ENCODE data around the gene SHISA5. TPM values are rescaled to one million over a fixed set of nuclear protein-coding genes. Genes with fewer than 3 reads are reported as not detected.

SHISA5 gene
- total and polyA plus RNA-seq, 2 of the 4 experiments (the other 2 are of a cell fraction), result 82.3 to 162 TPM

DNA sequence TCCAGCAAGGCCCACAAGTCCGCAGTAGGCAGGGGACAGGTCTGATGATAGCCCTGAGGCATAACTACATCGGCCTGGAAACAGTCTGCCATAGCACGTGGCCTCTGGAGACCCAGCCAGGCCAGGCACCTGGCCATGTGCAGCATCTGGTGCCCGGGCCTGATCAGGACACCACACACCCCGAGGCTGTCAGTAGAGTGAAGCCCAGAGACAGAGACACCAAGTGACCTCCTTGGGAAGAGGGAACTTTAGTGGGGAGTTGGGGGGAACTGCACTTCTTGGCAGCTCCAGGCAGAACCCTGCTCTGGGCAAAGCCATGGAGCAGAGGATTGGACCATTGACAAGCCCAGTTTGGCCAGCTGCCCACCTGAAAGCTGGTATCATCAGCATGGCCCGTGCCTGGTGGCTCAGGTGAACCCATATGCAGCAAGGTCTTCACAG lies 1.2 kb downstream of the SHISA5 start:
- H3K4me3 ChIP-seq (ENCODE audit: insufficient read depth, low read depth, low read length), result no peak overlapping the region
- peak overlapping the region; percentile 1; the same call in 1 of the 2 replicates for H3K27ac ChIP-seq (ENCODE audit: insufficient read depth, low read length)
- H4K20me1 ChIP-seq (ENCODE audit: insufficient read depth, low read length), result no peaks in the 10 kb centered on the region; the same call in 1 of the 2 replicates
- peak overlapping the region; percentile 8 for H2AK9ac ChIP-seq (replicated peaks; ENCODE audit: low read depth, low read length, poor library complexity)
- H3K27me3 ChIP-seq (ENCODE audit: control insufficient read depth, insufficient read depth, low read length), result no peaks in the 10 kb centered on the region
- H2AFZ ChIP-seq (replicated peaks; ENCODE audit: low read length, poor library complexity), result no peak overlapping the region
- no TSS peak for BruUV-seq (replicated peaks)
- no peak overlapping the region for H3K18ac ChIP-seq (ENCODE audit: low read depth, low read length)
- H2BK5ac ChIP-seq (ENCODE audit: low read depth, low read length, poor library complexity, severe bottlenecking), result no peak overlapping the region
- H3K9me3 ChIP-seq (ENCODE audit: control insufficient read depth, insufficient read depth, low read length), result no peaks in the 10 kb centered on the region; the same call in 1 of the 2 replicates
- no peak overlapping the region; a peak in 1 of 4 replicates for H4K8ac ChIP-seq (ENCODE audit: low read depth in 2 of 2, low read length in 2 of 2)
- 0 out of 2 replicates have a peak overlapping the region, but pooled peaks have one; percentile 41 for H4K91ac ChIP-seq (ENCODE audit: insufficient read depth, low read depth, low read length)
- 88% methylated on average over 4 of the region's 6 CpGs; no CpG with 5 or more reads in 1 of the 2 experiments for WGBS, 2 experiments (ENCODE audit: extremely low coverage in 2 of 2, insufficient read length in 1 of 2)
- ChIA-PET CTCF (no interaction called here), POLR2A (ENCODE audit: unreplicated experiment) (no interaction called here)
- no peak overlapping the region for H4K5ac ChIP-seq (ENCODE audit: low read depth, low read length)
- H3K9ac ChIP-seq (ENCODE audit: low read depth, low read length), result no peak overlapping the region
- ATAC-seq (ENCODE audit: low read depth), result no peak
- peaks cover 14% of the 10 kb centered on the region for H3K4me1 ChIP-seq (ENCODE audit: control insufficient read depth, insufficient read depth, low read length)
- intact Hi-C loops (cut with micrococcal nuclease), result no loop called here
- H3K14ac ChIP-seq (replicated peaks; ENCODE audit: low read depth, low read length), result no peak overlapping the region
- H3K79me1 ChIP-seq (ENCODE audit: low read depth in 1 of 2, low read length in 2 of 2), result peaks cover 13 to 47% of the 10 kb centered on the region in 2 experiments; a peak in 3 of 4 replicates
- 0 out of 2 replicates have a peak overlapping the region, but pooled peaks have one; percentile 95 for H3K4ac ChIP-seq (ENCODE audit: low read depth, low read length)
- no peak overlapping the region for H2BK20ac ChIP-seq (ENCODE audit: low read depth, low read length)
- H2BK15ac ChIP-seq (ENCODE audit: low read depth, low read length), result no peak overlapping the region
- H3K23ac ChIP-seq (ENCODE audit: low read depth, low read length), result 0 out of 2 replicates have a peak overlapping the region, but pooled peaks have one; percentile 66
- H3K9me1 ChIP-seq (ENCODE audit: insufficient read depth, low read length), result peaks cover 25% of the 10 kb centered on the region
- H3K56ac ChIP-seq (ENCODE audit: extremely low read depth, insufficient read depth, low read length), result no peak overlapping the region
- no peak for TF ChIP-seq SMC3 (IDR thresholded peaks at IDR 0.05; ENCODE audit: low read depth, low read length)
- TF ChIP-seq RFX5 (IDR thresholded peaks at IDR 0.05; ENCODE audit: low read depth, low read length), result no peak
- TF ChIP-seq CEBPB (IDR thresholded peaks at IDR 0.05; ENCODE audit: low read depth, low read length), result no peak
- no peak for TF ChIP-seq MXI1 (IDR thresholded peaks at IDR 0.05; ENCODE audit: borderline replicate concordance, low read depth, low read length)
- TF ChIP-seq POLR2A (IDR thresholded peaks at IDR 0.05; ENCODE audit: low read depth, low read length), result no peak
- TF ChIP-seq MAFK (IDR thresholded peaks at IDR 0.05; ENCODE audit: low read depth, low read length), result no peak
- no peak for TF ChIP-seq USF2 (IDR thresholded peaks at IDR 0.05; ENCODE audit: low read depth, low read length)
- TF ChIP-seq NFE2L2 (IDR thresholded peaks at IDR 0.05; ENCODE audit: low read depth, low read length), result no peak
- TF ChIP-seq CHD1 (IDR thresholded peaks at IDR 0.05; ENCODE audit: low read depth, low read length), result no peak
- no peak for TF ChIP-seq RCOR1 (IDR thresholded peaks at IDR 0.05; ENCODE audit: insufficient replicate concordance, low read length)
- TF ChIP-seq ELK1 (IDR thresholded peaks at IDR 0.05; ENCODE audit: borderline replicate concordance, low read depth, low read length), result no peak
- TF ChIP-seq, protein P1, sequence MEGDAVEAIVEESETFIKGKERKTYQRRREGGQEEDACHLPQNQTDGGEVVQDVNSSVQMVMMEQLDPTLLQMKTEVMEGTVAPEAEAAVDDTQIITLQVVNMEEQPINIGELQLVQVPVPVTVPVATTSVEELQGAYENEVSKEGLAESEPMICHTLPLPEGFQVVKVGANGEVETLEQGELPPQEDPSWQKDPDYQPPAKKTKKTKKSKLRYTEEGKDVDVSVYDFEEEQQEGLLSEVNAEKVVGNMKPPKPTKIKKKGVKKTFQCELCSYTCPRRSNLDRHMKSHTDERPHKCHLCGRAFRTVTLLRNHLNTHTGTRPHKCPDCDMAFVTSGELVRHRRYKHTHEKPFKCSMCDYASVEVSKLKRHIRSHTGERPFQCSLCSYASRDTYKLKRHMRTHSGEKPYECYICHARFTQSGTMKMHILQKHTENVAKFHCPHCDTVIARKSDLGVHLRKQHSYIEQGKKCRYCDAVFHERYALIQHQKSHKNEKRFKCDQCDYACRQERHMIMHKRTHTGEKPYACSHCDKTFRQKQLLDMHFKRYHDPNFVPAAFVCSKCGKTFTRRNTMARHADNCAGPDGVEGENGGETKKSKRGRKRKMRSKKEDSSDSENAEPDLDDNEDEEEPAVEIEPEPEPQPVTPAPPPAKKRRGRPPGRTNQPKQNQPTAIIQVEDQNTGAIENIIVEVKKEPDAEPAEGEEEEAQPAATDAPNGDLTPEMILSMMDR (conservative IDR thresholded peaks at IDR 0.05; ENCODE audit: low read depth, low read length), result no peak
- no peak for TF ChIP-seq MAZ (IDR thresholded peaks at IDR 0.05; ENCODE audit: borderline replicate concordance, low read depth, low read length)
- no peak for TF ChIP-seq BHLHE40 (IDR thresholded peaks at IDR 0.05; ENCODE audit: low read depth, low read length)
- no peak for TF ChIP-seq FOS (IDR thresholded peaks at IDR 0.05; ENCODE audit: low read depth, low read length)
- no peak for TF ChIP-seq RAD21 (IDR thresholded peaks at IDR 0.05; ENCODE audit: low read length)
- peaks cover 13% of the 10 kb centered on the region for H3K36me3 ChIP-seq (ENCODE audit: control insufficient read depth, insufficient read depth, low read length)
- in situ Hi-C loops (cut with MboI; ENCODE audit: low sequenced_read_pairs), result no loop called here
- H3K4me2 ChIP-seq (ENCODE audit: low read depth, low read length), result peak overlapping the region; percentile 82; the same call in 1 of the 2 replicates
- no peak for DNase-seq
- peak overlapping the region; percentile 85; the same call in 1 of the 2 replicates for H2AK5ac ChIP-seq (ENCODE audit: low read depth, low read length)
- dilution Hi-C loops (cut with HindIII; ENCODE audit: low sequenced_read_pairs, unreplicated experiment), result no loop called here
- H2BK120ac ChIP-seq (ENCODE audit: low read depth, low read length), result no peak overlapping the region
